ENCODE data around the gene KIT. TPM values are rescaled to one million over a fixed set of nuclear protein-coding genes. Genes with fewer than 3 reads are reported as not detected.

The KIT gene
- total and polyA plus RNA-seq, 2 of the 13 experiments (the other 11 are each of a cell fraction or from before 2014, with no cell fraction given): not detected

GRCh38 chr4:54767376-54767775, 109.6 kb downstream of the KIT start:
- Histone ChIP-seq H3K36me3 (replicated peaks in 1 of 2; ENCODE audit: control insufficient read depth in 1 of 2, insufficient read depth in 2 of 2, low read length in 2 of 2) (no peaks in the 10 kb centered on the region), H3K27ac (ENCODE audit: extremely low read length, insufficient read depth, low read length) (no peak overlapping the region), H3K4me3 (replicated peaks in 1 of 3; ENCODE audit: insufficient read depth in 1 of 3, low read depth in 2 of 3, low read length in 3 of 3) (no peak overlapping the region), H3K9ac (ENCODE audit: insufficient read depth, low read depth, low read length) (no peak overlapping the region), H2AFZ (ENCODE audit: low read length) (no peak overlapping the region), H3K4me1 (ENCODE audit: insufficient read depth, low read length) (no peaks in the 10 kb centered on the region), H3K79me2 (ENCODE audit: insufficient read depth, low read length) (no peaks in the 10 kb centered on the region), H3K4me2 (ENCODE audit: low read depth, low read length) (no peak overlapping the region), H4K20me1 (ENCODE audit: insufficient read depth, low read length) (no peaks in the 10 kb centered on the region), H3K9me3 (ENCODE audit: low read length) (no peaks in the 10 kb centered on the region), H3K27me3 (ENCODE audit: control insufficient read depth in 1 of 2, insufficient read depth in 2 of 2, low read length in 2 of 2) (no peaks in the 10 kb centered on the region)
- DNase-seq (ENCODE audit: low spot score): no peak
- intact Hi-C loops (cut with micrococcal nuclease; ENCODE audit: unreplicated experiment): no loop called here
- no peak for ATAC-seq
- FAIRE-seq: no peak
- no TSS peak for BruUV-seq (replicated peaks)
- CTCF ChIA-PET (ENCODE audit: low intra/inter-chr PET ratio, low total read pairs): no interaction called here
- POLR2A ChIA-PET: no interaction called here
- in situ Hi-C loops (cut with HindIII; ENCODE audit: extremely low pct_ligation_motif_present, low pct_unique_long_range_greater_than_20kb): no loop called here
- TF ChIP-seq AKAP8 (CRISPR knock-in tag; IDR thresholded peaks at IDR 0.05) (no peak), ZNF580 (CRISPR knock-in tag; IDR thresholded peaks at IDR 0.05; ENCODE audit: borderline replicate concordance, low read depth) (no peak), ZNF503 (CRISPR knock-in tag; IDR thresholded peaks at IDR 0.05) (no peak), KLF11 (CRISPR knock-in tag; IDR thresholded peaks at IDR 0.05) (no peak), HDAC1 (CRISPR knock-in tag; IDR thresholded peaks at IDR 0.05) (no peak), TEAD2 (CRISPR knock-in tag; IDR thresholded peaks at IDR 0.05) (no peak), NFRKB (IDR thresholded peaks at IDR 0.05) (no peak), AGO1 (IDR thresholded peaks at IDR 0.05; ENCODE audit: low read depth, low read length, poor library complexity, severe bottlenecking) (no peak), GMEB2 (CRISPR knock-in tag; IDR thresholded peaks at IDR 0.05; ENCODE audit: low read depth) (no peak), PBX3 (CRISPR knock-in tag; IDR thresholded peaks at IDR 0.05; ENCODE audit: borderline replicate concordance) (no peak), RFX3 (CRISPR knock-in tag; IDR thresholded peaks at IDR 0.05) (no peak), REPIN1 (CRISPR knock-in tag; IDR thresholded peaks at IDR 0.05; ENCODE audit: borderline replicate concordance, low read depth) (no peak), ZNF644 (CRISPR knock-in tag; IDR thresholded peaks at IDR 0.05; ENCODE audit: low read depth) (no peak)
- TF ChIP-seq, protein P1, sequence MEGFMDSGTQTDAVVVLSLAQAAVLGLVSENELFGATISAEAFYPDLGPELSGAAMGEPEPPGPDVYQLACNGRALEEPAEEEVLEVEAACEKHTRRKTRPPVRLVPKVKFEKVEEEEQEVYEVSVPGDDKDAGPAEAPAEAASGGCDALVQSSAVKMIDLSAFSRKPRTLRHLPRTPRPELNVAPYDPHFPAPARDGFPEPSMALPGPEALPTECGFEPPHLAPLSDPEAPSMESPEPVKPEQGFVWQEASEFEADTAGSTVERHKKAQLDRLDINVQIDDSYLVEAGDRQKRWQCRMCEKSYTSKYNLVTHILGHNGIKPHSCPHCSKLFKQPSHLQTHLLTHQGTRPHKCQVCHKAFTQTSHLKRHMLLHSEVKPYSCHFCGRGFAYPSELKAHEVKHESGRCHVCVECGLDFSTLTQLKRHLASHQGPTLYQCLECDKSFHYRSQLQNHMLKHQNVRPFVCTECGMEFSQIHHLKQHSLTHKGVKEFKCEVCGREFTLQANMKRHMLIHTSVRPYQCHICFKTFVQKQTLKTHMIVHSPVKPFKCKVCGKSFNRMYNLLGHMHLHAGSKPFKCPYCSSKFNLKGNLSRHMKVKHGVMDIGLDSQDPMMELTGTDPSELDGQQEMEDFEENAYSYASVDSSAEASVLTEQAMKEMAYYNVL (CRISPR knock-in tag; IDR thresholded peaks at IDR 0.05; ENCODE audit: borderline replicate concordance): no peak
- TF ChIP-seq, protein P2, sequence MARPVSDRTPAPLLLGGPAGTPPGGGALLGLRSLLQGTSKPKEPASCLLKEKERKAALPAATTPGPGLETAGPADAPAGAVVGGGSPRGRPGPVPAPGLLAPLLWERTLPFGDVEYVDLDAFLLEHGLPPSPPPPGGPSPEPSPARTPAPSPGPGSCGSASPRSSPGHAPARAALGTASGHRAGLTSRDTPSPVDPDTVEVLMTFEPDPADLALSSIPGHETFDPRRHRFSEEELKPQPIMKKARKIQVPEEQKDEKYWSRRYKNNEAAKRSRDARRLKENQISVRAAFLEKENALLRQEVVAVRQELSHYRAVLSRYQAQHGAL (CRISPR knock-in tag; IDR thresholded peaks at IDR 0.05; ENCODE audit: not compliant biosample characterization): no peak
- TF ChIP-seq, protein P3, sequence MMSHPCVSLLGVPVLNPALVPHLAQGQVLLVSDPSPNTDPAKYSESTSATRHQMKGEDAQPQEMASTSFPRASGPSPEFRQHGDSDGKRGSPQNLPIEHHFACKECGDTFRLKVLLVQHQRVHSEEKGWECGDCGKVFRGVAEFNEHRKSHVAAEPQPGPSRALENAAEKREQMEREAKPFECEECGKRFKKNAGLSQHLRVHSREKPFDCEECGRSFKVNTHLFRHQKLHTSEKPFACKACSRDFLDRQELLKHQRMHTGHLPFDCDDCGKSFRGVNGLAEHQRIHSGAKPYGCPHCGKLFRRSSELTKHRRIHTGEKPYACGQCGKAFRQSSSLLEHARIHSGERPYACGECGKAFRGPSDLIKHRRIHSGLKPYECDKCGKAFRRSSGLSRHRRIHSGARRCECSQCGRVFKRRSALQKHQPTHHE (CRISPR knock-in tag; IDR thresholded peaks at IDR 0.05; ENCODE audit: borderline replicate concordance): no peak

Data from HepG2 (cell line).